HG03135 (cell line): ENCODE measurements around the gene MYO5B.
"Not testable (repeated sequence)": the region's sequence is repeated elsewhere in the genome, so short reads cannot be mapped to it uniquely, and the experiment has no call there.

Experiments
- ATAC-seq: cut with Tn5 transposase; IDR thresholded peaks from one replicate; pipeline ENCODE4 v1.9.1; 2021; ENCODE audit warnings: mild to moderate bottlenecking, moderate library complexity; ENCODE audit not compliant: unreplicated experiment

Gene MYO5B

DNA sequence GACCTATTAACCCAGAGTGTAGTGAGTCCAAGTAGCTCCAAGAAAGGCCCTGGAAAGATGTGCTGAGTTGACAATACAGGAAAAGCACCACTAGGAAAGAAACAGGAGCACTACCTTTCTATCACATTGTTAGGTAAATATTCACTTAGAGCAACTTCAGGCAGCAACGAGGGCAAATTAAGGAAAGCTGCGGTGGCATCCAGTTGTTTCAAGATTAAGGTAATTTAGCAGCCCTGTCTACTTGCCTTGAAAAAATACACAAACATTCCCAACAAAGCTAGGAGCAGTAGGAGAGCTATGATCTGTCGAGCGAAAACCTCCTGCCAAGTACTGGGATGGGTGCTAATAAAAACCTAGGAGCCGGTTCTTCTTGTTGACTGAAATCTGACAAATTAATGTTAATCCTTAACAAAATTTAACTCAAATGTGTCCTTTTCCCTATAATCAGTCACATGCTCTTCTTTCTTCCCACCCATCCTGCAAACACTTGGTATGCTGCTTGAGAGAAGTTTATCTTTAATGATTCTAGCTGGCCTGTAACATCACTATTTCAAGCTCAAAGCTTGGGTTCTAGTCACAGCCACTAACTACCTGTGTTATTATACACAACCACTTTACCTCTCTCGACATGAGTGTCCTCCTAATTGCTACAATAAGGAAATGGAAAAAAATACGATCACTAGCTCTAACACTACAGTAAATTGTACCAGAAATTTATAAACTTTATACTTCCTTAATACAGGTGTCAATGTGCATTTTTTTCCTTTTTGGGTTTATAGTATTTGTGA is 383.6 kb downstream of the MYO5B start:
- no peak for ATAC-seq

DNA sequence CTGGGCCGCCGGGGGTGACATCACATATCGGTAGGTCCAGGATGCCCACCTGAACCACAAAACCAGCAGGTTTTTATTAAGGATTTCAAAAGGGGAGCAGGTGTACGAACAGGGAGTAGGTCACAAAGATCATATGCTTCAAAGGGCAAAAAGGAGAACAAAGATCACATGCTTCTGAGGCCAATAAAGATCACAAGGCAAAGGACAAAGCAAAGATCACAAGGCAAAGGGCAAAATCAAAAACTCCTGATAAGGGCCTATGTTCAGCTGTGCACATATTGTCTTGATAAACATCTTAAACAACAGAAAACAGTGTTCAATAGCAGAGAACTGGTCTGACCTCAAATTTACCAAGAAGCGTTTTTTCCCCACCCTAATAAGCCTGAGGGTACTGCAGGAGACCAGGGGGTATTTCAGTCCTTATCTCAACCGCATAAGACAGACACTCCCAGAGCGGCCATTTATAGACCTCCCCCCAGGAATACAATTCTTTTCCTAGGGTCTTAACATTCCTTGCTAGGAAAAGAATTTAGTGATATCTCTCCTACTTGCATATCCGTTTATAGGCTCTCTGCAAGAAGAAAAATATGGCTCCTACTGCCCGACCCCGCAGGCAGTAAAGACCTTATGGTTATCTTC is 386.3 kb downstream of the MYO5B start:
- not testable (repeated sequence) for ATAC-seq

DNA sequence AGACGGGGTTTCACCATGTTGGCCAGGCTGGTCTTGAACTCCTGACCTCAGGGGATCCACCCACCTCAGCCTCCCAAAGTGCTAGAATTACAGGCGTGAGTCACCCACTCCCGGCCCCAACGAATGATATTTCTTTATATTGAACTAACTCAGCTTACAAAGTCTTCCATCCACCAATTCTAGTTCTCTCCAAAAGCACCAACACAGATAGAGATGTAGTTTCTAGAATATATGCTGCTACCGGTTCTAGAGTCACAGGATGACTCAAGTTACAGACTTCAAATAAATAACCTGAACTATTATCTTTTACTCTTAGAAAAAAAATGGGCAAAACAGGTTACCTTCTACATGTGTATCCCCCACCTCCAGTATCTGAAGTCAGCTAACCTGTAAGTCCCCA is 390.9 kb downstream of the MYO5B start:
- no peak for ATAC-seq

DNA sequence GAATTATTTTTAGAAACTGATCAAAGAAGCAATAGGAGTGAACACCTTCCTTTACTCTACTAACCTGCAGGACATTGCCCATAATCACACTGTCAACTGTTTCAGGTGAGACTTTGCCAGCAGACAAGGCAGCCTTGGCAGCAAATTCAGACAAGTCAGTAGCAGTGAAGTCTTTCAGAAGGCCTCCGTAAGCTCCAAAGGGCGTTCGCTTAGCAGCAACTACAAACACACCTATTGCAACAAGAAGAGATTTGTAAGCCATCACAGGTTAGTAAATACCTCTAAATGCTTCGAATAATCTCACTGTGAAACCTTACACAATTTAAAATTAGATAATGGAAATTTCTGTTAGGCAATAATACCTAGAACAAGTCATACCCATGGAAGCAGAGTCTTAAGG is 392.3 kb downstream of the MYO5B start:
- ATAC-seq = no peak

DNA sequence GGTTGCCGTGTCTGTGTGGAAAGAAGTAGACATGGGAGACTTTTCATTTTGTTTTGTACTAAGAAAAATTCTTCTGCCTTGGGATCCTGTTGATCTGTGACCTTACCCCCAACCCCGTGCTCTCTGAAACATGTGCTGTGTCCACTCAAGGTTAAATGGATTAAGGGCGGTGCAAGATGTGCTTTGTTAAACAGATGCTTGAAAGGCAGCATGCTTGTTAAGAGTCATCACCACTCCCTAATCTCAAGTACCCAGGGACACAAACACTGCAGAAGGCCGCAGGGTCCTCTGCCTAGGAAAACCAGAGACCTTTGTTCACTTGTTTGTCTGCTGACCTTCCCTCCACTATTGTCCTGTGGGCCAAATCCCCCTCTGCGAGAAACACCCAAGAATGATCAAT is 394.5 kb downstream of the MYO5B start:
- not testable (repeated sequence) for ATAC-seq

DNA sequence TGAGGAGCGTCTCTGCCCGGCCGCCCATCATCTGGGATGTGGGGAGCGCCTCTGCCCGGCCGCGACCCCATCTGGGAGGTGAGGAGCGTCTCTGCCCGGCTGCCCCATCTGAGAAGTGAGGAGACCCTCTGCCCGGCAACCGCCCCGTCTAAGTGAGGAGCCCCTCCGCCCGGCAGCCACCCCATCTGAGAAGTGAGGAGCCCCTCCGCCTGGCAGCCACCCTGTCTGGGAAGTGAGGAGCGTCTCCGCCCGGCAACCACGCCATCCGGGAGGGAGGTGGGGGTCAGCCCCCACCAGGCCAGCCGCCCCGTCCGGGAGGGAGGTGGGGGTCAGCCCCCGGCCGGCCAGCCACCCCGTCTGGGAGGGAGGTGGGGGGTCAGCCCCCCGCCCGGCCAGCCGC is 395.1 kb downstream of the MYO5B start:
- ATAC-seq = not testable (repeated sequence)

DNA sequence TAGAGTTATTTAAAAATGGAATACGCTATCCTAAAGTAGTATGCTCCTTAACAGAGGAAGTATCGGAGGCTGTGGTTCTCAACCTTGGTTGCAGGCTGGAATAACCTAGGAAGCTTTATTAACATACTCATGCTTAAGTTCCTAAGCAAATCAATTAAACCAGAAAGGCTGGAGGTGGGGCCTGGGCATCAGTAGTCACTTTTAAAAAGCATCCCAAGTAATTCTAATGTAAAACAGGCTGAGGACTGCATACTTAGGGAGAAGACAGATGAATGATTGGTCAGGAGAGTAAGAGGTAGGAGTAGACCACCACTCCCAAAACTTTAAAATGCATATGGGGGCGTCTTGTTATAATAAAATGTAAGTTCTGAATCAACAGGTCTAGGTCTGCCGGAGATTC is 396.9 kb downstream of the MYO5B start:
- ATAC-seq = no peak

DNA sequence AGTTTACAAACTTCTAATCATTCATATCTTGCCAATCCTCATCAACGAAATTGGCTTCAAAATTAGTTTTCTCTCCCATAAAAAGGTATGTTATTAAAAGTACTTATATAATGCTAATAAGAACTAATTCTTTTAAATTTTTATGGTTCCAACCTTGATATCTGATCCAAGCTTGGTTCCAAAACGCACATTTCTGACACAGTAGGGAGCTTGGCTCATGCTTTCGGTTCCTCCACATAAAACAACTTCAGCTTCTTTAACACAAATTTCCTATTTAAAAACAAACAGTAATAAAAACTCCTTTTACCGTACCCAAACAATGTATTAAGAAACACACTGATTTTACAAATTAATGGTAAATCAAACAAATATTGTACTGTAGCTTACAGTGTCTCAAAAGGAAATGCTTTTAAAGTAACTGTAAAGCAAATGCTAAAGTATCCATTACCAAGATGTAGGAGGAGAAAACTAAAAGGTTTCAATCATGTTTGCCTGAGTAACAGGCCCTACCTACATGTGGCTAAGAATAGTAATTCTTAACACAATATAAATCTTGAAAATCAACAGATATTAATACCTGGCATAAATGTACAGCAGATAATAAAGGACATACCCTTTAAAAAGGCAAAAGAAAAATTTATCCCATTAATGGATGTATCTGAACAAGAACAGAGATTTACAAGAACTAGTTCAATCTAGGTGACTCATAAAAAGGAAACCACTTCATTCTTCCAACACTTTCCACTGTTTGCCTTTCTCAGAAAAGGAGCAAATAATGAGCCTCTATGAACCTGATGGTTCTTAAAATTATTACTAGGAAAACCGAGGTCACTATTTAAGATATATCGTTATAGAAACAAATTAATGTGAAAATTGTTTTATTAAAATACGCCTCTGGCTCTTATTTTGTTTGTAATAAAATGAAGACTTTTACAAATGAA is 399.1 kb downstream of the MYO5B start:
- no peak for ATAC-seq

DNA sequence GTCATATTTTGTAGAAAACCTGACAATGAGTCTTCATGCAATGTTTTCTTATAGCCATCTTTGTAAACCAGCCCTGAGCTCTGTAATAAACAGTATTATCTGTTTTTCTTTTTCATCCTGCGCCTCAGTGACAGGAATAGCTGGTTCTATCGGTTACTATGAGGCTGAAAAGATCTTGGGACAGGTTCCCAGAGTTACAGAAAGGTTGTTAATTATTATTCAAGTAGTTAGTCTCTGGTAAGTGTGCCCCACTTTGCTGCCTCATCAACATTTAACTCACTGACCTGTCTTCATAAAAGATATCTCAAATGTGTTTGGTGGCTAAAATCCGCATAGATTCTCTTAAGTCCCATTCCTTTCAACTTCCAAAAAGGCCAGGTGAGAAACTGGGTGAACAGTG is 400.2 kb downstream of the MYO5B start:
- ATAC-seq = no peak

DNA sequence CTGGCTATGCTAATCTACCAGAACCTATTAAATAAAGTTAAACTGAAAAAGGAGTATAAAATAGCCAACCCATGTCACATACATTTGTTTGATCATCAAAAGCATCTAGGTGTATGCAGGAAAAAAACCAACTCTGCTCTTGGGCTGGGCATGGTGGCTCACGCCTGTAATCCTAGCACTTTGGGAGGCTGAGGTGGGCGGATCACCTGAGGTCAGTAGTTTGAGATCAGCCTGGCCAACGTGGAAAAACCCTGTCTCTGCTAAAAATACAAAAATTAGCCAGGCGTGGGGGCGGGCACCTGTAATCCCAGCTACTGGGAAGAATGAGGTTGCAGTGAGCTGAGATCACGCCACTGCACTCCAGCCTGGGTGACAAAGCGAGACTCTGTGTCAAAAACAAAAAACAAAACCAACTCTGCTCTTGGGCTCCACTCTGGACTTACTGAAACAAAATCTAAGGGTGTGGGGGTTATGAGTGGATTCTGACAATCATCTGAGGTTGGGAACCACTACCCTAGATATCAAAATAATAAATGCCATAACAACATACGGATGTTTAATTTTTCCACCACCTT is 405.3 kb downstream of the MYO5B start:
- ATAC-seq = not testable (repeated sequence)

DNA sequence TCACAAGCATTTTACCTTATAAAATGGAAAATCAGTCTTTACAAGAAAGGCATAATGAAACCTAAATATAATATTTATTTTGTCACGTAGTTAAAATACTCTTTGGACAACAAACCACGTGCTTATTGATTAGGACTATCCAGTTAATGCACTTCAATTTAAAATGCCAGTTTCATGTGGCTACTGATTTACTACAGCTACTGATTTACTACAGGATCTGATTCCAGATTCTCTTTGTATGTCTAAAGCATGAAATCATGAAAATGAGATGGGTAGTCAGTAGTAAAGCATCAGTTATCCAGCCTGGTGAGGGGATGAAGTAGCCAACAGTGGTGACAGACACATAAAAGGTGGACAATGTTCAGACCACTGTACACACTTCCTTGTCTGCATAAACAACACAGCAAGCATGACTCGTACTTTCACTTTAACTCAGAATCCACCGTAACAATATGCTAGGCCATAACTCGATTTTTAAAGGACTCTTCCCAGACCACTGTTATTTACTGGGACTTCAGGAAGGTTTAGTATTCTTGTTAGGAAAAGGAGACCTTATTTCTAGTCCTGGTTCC is 406.5 kb downstream of the MYO5B start:
- no peak for ATAC-seq

DNA sequence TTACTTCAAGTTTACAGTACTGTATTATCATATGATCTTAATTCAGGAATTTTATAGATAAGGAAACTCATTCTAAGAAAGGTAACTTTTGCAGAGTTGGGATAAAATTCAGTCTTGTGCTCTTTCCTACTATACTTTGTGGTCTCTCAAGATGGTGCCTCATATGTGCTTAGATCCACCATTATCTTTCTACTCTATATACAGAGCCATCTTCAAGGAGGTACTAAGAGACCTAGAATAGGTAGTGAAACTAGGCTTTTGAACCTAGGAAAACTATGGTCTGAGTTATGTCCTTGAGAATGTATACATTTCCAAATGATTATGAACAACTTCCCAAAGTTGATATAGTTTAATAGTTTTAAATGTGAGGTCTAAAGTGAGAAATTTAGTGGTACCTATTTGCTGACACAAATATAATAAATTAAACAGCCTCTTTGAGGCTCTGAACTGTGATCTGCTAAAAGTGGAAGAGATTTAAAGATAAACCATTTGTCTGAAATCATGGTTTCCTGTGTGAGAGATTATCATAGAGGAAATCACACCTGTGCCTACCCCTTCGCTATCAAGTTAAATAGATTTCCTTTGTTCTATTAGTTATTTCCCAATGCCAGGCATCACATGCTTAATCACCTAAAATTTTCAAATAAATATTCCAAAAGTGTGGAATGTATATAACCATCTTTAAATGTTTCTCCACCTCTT is 408.8 kb downstream of the MYO5B start:
- ATAC-seq = no peak

DNA sequence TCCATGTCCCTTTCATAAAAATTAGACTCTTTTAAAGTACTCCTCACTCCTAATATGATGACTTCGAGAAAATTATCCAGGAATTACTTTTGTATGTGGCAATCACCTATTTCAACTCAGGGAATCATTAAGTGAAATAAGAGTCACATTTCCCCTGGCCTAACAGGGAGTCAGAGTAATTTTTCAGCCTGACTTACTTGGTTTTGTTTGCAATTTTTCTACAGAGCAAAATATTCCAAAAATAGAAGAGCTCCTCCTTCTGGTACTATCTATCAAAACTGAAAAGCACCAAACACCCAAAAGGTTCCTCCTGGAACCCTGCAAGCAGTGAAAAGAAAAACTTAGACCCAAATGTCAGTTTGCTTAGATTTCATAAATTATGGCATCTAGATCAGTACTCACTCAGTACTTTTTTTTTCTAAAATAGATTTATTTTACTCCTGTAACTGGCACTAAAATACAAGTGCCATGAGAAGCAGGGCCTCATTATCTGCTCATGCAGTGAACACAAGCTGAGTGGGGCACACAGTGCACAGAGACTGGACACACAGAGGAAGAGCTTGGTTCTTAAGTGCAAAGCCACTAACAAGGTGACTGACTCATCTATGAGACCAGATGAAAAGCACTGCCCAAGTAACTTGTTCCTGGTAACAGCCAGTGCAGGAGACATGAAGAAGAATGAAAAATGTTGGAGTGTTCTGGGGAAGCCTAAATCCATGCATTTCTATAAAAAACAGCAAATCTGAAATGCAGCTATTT is 410.3 kb downstream of the MYO5B start:
- no peak for ATAC-seq

DNA sequence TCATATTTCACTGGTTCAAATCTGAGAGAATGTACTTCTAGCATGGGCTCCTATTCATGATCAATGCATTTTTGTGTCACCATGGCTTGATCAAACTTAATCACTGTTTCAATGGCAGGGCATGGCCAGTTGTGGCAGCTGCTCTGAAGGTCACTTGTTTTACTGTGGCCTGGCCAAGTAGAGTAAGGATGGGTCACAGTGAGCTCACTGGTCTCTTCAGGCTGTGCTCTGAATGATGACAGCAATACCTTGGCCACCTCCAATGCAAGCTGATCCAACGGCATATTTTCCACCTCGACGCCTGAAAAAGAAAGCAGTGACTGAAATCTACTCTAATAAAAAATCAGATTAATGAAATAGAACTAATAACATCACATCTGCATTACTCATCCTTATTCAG is 411.3 kb downstream of the MYO5B start:
- ATAC-seq = not testable (repeated sequence)

DNA sequence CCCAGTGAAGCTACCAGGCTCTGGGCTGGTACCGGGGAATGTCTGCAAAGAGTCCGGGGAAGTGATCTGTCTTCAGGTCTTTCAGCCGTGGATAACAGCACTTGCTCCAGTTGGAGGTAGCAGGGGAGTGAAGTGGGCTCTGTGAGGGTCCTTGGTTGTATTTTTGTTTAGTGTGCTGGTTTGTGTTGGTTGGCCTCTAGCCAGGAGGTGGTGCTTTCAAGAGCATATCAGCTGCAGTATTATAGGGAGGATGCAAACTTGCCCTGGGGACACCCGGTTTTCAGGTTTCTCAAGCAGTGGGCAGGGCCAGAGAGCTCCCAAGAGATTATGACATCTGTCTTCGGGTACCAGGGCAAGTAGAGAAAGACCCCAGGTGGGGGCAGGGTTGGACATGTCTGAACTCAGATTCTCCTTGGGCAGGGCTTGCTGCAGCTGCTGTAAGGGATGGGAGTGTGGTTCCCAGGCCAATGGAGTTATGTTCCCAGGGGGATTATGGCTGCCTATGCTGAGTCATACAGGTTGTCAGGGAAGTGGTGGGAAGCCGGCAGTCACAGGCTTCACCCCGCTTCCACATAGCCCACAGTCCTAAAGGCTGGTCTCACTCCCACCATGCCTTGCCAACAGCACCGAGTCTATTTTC is 416.0 kb downstream of the MYO5B start:
- no peak for ATAC-seq
